HepG2 (cell line): ENCODE data around the gene OBSL1. TPM values are rescaled to one million over a fixed set of nuclear protein-coding genes. Genes with fewer than 3 reads are reported as not detected.

ENCODE experiments used
- AGO2 ChIP-seq: fragments of 200-400 bp; formaldehyde crosslinking; optimal IDR thresholded peaks from 2 replicates; pipeline ENCODE3; 2017; ENCODE audit warnings: mild to moderate bottlenecking, low read depth, low read length, moderate library complexity
- ARHGAP35 ChIP-seq: sonication (generic); formaldehyde crosslinking; IDR thresholded peaks from 2 replicates; pipeline ENCODE4 v1.9.0; 2022; ENCODE audit warnings: mild to moderate bottlenecking, inconsistent platforms, moderate library complexity, missing genetic modification reagents, borderline replicate concordance
- CTCF ChIP-seq: sonication (generic); formaldehyde crosslinking; IDR thresholded peaks from 2 replicates; pipeline ENCODE4 v1.5.0; 2020; ENCODE audit warnings: mild to moderate bottlenecking, missing genetic modification reagents, moderate library complexity
- HNRNPK ChIP-seq: fragments of 200-400 bp; formaldehyde crosslinking; IDR thresholded peaks from 2 replicates; pipeline ENCODE4 v1.6.1; 2018; ENCODE audit warnings: low read length, low read depth, moderate library complexity, mild to moderate bottlenecking; ENCODE audit not compliant: poor library complexity, severe bottlenecking
- MAZ ChIP-seq, 2 experiments: sonication (generic) in 1 of 2; formaldehyde crosslinking in 1 of 2; IDR thresholded peaks; 2 replicates each; pipeline versions ENCODE4 v1.5.0 to v1.6.1; 2012 to 2020; ENCODE audit warnings: low read depth in 2 of 2, mild to moderate bottlenecking in 2 of 2, borderline replicate concordance in 1 of 2, improper control_type of control experiment in 1 of 2, low read length in 1 of 2, missing genetic modification reagents in 1 of 2, moderate library complexity in 1 of 2
- MED1 ChIP-seq: sonication (generic); formaldehyde crosslinking; IDR thresholded peaks from 2 replicates; pipeline ENCODE4 v1.4.0; 2020; ENCODE audit warnings: missing genetic modification reagents
- POLR2A ChIP-seq, 2 experiments: IDR thresholded peaks; 2 replicates each; pipeline ENCODE4 v1.6.1; 2011; ENCODE audit warnings: low read depth in 2 of 2, low read length in 2 of 2, mild to moderate bottlenecking in 1 of 2, moderate library complexity in 1 of 2; ENCODE audit not compliant: insufficient read depth in 1 of 2
- ZFY ChIP-seq: sonication (generic); formaldehyde crosslinking; IDR thresholded peaks from 2 replicates; pipeline ENCODE4 v1.4.0; 2020; ENCODE audit warnings: missing genetic modification reagents
- ZNF619 ChIP-seq: sonication (generic); formaldehyde crosslinking; IDR thresholded peaks from 2 replicates; pipeline ENCODE4 v1.4.0; 2020; ENCODE audit warnings: mild to moderate bottlenecking, missing genetic modification reagents
- ZNF747 ChIP-seq: sonication (generic); formaldehyde crosslinking; IDR thresholded peaks from 2 replicates; pipeline ENCODE4 v1.8.1; 2023; ENCODE audit warnings: missing genetic modification reagents, mild to moderate bottlenecking, borderline replicate concordance
- polyA plus RNA-seq, 8 experiments: library from polyadenylated mRNA; depleted of rRNA in 3 of 8; stranded (reverse) in 7 of 8; unstranded in 1 of 8; fragments of >200 nt; fragmentation: Illumina TruSeq in 4 of 8; extraction: Trizol in 4 of 8; gene quantifications; 2 replicates each; pipeline versions ENCODE4 v1.2.1 to v1.2.3, GENCODE V29; 2011 to 2016; ENCODE audit warnings: low read depth in 4 of 8, missing spikeins in 1 of 8, mixed read lengths in 1 of 8; ENCODE audit not compliant: insufficient read depth in 1 of 8
- total RNA-seq, 5 experiments: library from RNA; depleted of rRNA; stranded (reverse); fragments of >200 nt; fragmentation: Illumina TruSeq; extraction: Trizol; gene quantifications; 2 replicates each; pipeline ENCODE4 v1.2.3, GENCODE V29; 2016; ENCODE audit warnings: low read depth in 1 of 5
- TF ChIP-seq, protein P1 (sequence below): sonication (generic); formaldehyde crosslinking; IDR thresholded peaks from 2 replicates; pipeline ENCODE4 v1.9.0; 2021; ENCODE audit warnings: mild to moderate bottlenecking, missing genetic modification reagents

OBSL1 gene
- total and polyA plus RNA-seq, 2 of the 13 experiments (the other 11 are each of a cell fraction or from before 2014, with no cell fraction given): 86.7 to 218 TPM

GRCh38 chr2:219570194-219570923, 980 bp downstream of the OBSL1 start (continued):
- TF ChIP-seq, protein P1, sequence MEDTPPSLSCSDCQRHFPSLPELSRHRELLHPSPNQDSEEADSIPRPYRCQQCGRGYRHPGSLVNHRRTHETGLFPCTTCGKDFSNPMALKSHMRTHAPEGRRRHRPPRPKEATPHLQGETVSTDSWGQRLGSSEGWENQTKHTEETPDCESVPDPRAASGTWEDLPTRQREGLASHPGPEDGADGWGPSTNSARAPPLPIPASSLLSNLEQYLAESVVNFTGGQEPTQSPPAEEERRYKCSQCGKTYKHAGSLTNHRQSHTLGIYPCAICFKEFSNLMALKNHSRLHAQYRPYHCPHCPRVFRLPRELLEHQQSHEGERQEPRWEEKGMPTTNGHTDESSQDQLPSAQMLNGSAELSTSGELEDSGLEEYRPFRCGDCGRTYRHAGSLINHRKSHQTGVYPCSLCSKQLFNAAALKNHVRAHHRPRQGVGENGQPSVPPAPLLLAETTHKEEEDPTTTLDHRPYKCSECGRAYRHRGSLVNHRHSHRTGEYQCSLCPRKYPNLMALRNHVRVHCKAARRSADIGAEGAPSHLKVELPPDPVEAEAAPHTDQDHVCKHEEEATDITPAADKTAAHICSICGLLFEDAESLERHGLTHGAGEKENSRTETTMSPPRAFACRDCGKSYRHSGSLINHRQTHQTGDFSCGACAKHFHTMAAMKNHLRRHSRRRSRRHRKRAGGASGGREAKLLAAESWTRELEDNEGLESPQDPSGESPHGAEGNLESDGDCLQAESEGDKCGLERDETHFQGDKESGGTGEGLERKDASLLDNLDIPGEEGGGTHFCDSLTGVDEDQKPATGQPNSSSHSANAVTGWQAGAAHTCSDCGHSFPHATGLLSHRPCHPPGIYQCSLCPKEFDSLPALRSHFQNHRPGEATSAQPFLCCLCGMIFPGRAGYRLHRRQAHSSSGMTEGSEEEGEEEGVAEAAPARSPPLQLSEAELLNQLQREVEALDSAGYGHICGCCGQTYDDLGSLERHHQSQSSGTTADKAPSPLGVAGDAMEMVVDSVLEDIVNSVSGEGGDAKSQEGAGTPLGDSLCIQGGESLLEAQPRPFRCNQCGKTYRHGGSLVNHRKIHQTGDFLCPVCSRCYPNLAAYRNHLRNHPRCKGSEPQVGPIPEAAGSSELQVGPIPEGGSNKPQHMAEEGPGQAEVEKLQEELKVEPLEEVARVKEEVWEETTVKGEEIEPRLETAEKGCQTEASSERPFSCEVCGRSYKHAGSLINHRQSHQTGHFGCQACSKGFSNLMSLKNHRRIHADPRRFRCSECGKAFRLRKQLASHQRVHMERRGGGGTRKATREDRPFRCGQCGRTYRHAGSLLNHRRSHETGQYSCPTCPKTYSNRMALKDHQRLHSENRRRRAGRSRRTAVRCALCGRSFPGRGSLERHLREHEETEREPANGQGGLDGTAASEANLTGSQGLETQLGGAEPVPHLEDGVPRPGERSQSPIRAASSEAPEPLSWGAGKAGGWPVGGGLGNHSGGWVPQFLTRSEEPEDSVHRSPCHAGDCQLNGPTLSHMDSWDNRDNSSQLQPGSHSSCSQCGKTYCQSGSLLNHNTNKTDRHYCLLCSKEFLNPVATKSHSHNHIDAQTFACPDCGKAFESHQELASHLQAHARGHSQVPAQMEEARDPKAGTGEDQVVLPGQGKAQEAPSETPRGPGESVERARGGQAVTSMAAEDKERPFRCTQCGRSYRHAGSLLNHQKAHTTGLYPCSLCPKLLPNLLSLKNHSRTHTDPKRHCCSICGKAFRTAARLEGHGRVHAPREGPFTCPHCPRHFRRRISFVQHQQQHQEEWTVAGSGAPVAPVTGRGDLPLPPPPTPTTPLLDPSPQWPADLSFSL (CRISPR knock-in tag): no peak; the same call in 1 of the 2 replicates
- TF ChIP-seq POLR2A (IDR thresholded peaks at IDR 0.05; ENCODE audit: insufficient read depth in 1 of 2, low read depth in 2 of 2, low read length in 2 of 2) (peak in 1 of 2 experiments; percentile 62; a peak in 2 of 4 replicates), MAZ (IDR thresholded peaks at IDR 0.05; ENCODE audit: borderline replicate concordance, low read depth, low read length) (no peak), MAZ (CRISPR knock-in tag; IDR thresholded peaks at IDR 0.05; ENCODE audit: low read depth) (peak; percentile 63; the same call in 1 of the 2 replicates), ZNF619 (peak; percentile 62; the same call in 1 of the 2 replicates), ZNF747 (CRISPR knock-in tag) (0 out of 2 replicates have a peak, but pooled peaks have one; percentile 44), HNRNPK (peak; percentile 17), MED1 (peak; percentile 44; the same call in 1 of the 2 replicates), ZFY (CRISPR knock-in tag) (peak; percentile 49; the same call in 1 of the 2 replicates), AGO2 (peak; percentile 87), CTCF (CRISPR knock-in tag) (peak; percentile 47; the same call in 1 of the 2 replicates), ARHGAP35 (no peak; the same call in 1 of the 2 replicates)
